H1 (cell line): ENCODE measurements around the gene DEPDC4.

Experiments used
- CTCF ChIP-seq, 3 experiments: IDR thresholded peaks; 1 replicate in 2 of 3; 2 replicates in 1 of 3; pipeline versions ENCODE4 v1.5.1 to v1.6.1; 2011; ENCODE audit warnings: low read length in 3 of 3, mild to moderate bottlenecking in 3 of 3, inconsistent platforms in 2 of 3, low read depth in 1 of 3, moderate library complexity in 1 of 3; ENCODE audit not compliant: insufficient read depth in 1 of 3; ENCODE audit errors: control extremely low read depth in 1 of 3
- EP300 ChIP-seq, 2 experiments: IDR thresholded peaks; 1 replicate in 1 of 2; 2 replicates in 1 of 2; pipeline ENCODE4 v1.6.1; 2011 to 2012; ENCODE audit warnings: low read depth in 2 of 2, low read length in 2 of 2, mild to moderate bottlenecking in 2 of 2, borderline replicate concordance in 1 of 2, inconsistent platforms in 1 of 2, moderate library complexity in 1 of 2
- EZH2 ChIP-seq: fragments of 200-600 bp; sonication (generic); IDR thresholded peaks from 2 replicates; pipeline ENCODE4 v1.7.1; 2012; ENCODE audit warnings: low read depth, mild to moderate bottlenecking, moderate library complexity, low read length, inconsistent platforms; ENCODE audit not compliant: severe bottlenecking
- HDAC2 ChIP-seq, 2 experiments: fragments of 300-600 bp in 1 of 2; sonication (generic) in 1 of 2; IDR thresholded peaks; 2 replicates each; pipeline ENCODE4 v1.6.1; 2011 to 2012; ENCODE audit warnings: low read depth in 2 of 2, low read length in 2 of 2, mild to moderate bottlenecking in 2 of 2, moderate library complexity in 2 of 2, borderline replicate concordance in 1 of 2, inconsistent platforms in 1 of 2
- PHF8 ChIP-seq: fragments of 200-600 bp; sonication (generic); conservative IDR thresholded peaks from 2 replicates; pipeline ENCODE4 v1.7.1; 2012; ENCODE audit warnings: low read depth, mild to moderate bottlenecking, inconsistent platforms, low read length, moderate library complexity
- SP1 ChIP-seq: IDR thresholded peaks from 2 replicates; pipeline ENCODE4 v1.6.1; 2011; ENCODE audit warnings: low read depth, low read length
- USF2 ChIP-seq: IDR thresholded peaks from 2 replicates; pipeline ENCODE4 v1.6.1; 2011; ENCODE audit warnings: low read length, improper control_type of control experiment

- TF ChIP-seq PHF8, result no peak
- no peak for TF ChIP-seq SP1
- no peak for TF ChIP-seq USF2
- no peak for TF ChIP-seq CTCF (IDR thresholded peaks at IDR 0.05; ENCODE audit: control extremely low read depth in 1 of 3, insufficient read depth in 1 of 3, low read depth in 1 of 3, low read length in 3 of 3)
- TF ChIP-seq HDAC2 (IDR thresholded peaks at IDR 0.05; ENCODE audit: borderline replicate concordance in 1 of 2, low read depth in 2 of 2, low read length in 2 of 2), result no peak
- TF ChIP-seq EP300 (IDR thresholded peaks at IDR 0.05; ENCODE audit: borderline replicate concordance in 1 of 2, low read depth in 2 of 2, low read length in 2 of 2), result no peak
- no peak for TF ChIP-seq EZH2
Measured at GRCh38 chr12:100193085-100193484, 73.8 kb downstream of the DEPDC4 start.
